ENCODE data around the gene CNN1. TPM values are rescaled to one million over a fixed set of nuclear protein-coding genes. Genes with fewer than 3 reads are reported as not detected.
"Not testable (repeated sequence)": the region's sequence is repeated elsewhere in the genome, so short reads cannot be mapped to it uniquely, and the experiment has no call there.

CNN1 gene
- total and polyA plus RNA-seq, 5 donors, result 150 to 298 (median 174) TPM

GRCh38 chr19:11587302-11587974 lies 48.8 kb downstream of the CNN1 start:
- DNase-seq (peak; percentile 76 to 90 (median 90)), ATAC-seq (peak; percentile 71 to 84)
- 2% methylated on average over 7 of the region's 7 CpGs for WGBS
- H3K9me3 ChIP-seq (ENCODE audit: control insufficient read depth, low read length), result no peaks in the 10 kb centered on the region
- no peaks in the 10 kb centered on the region for H3K27me3 ChIP-seq (ENCODE audit: control insufficient read depth, insufficient read depth)
- no peaks in the 10 kb centered on the region for H3K4me1 ChIP-seq (ENCODE audit: control insufficient read depth, insufficient read depth, low read length)
- no peak overlapping the region for H3K4me3 ChIP-seq (ENCODE audit: low read length)
- no peak overlapping the region for H3K27ac ChIP-seq (ENCODE audit: low read length)
- intact Hi-C loops (cut with DNase I), result loop anchor here in 1 of 4 donors (5.0 kb wide), 1 partner anchor 90 kb away; no protein-coding TSS in a partner anchor

GRCh38 chr19:11587975-11588631 lies 49.5 kb downstream of the CNN1 start:
- no peak overlapping the region for H3K4me3 ChIP-seq (ENCODE audit: low read length)
- no peaks in the 10 kb centered on the region for H3K27me3 ChIP-seq (ENCODE audit: control insufficient read depth, insufficient read depth)
- ATAC-seq (peak; percentile 36 to 38), DNase-seq (no peak)
- H3K27ac ChIP-seq (ENCODE audit: low read length), result no peak overlapping the region
- no peaks in the 10 kb centered on the region for H3K9me3 ChIP-seq (ENCODE audit: control insufficient read depth, low read length)
- 65% methylated on average over 13 of the region's 13 CpGs for WGBS
- no peaks in the 10 kb centered on the region for H3K4me1 ChIP-seq (ENCODE audit: control insufficient read depth, insufficient read depth, low read length)
- intact Hi-C loops (cut with DNase I), result loop anchor here in 1 of 4 donors (5.0 kb wide), 1 partner anchor 91 kb away; no protein-coding TSS in a partner anchor

- 82% methylated on average over 4 of the region's 4 CpGs for WGBS
- DNase-seq, result no peak
- Histone ChIP-seq H3K4me3 (ENCODE audit: low read length) (no peak overlapping the region), H3K27ac (ENCODE audit: low read length) (no peak overlapping the region), H3K9me3 (ENCODE audit: control insufficient read depth, low read length) (no peaks in the 10 kb centered on the region), H3K4me1 (ENCODE audit: control insufficient read depth, insufficient read depth, low read length) (peaks cover 2% of the 10 kb centered on the region), H3K27me3 (ENCODE audit: control insufficient read depth, insufficient read depth) (no peaks in the 10 kb centered on the region)
- no peak for ATAC-seq
- intact Hi-C loops (cut with DNase I), result no loop called here
Measured at GRCh38 chr19:11594084-11594483, 55.4 kb downstream of the CNN1 start.

DNA sequence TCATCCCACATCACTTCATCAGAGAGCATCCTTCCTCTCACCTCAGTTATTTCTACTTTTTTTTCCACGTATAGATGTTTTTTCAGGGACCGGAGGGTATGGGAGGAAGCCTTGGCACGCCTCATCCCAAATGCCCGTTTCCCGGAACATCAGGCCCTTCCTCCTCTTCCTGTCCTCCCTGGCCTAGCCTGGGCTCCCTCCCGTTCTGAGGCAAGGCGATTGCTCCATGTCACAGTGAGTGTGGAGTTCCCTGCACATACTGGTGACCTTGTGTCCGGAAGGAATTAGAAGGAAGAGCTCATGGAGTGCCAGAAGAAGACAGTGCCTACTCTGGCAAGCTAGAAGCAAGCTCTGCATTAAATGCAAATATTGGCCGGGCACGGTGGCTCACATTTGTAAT lies 57.5 kb downstream of the CNN1 start:
- no peak overlapping the region for H3K27ac ChIP-seq (ENCODE audit: low read length)
- no peak for ATAC-seq
- no peak overlapping the region for H3K4me3 ChIP-seq (ENCODE audit: low read length)
- H3K27me3 ChIP-seq (ENCODE audit: control insufficient read depth, insufficient read depth), result no peaks in the 10 kb centered on the region
- H3K9me3 ChIP-seq (ENCODE audit: control insufficient read depth, low read length), result no peaks in the 10 kb centered on the region
- DNase-seq, result no peak
- intact Hi-C loops (cut with DNase I), result no loop called here
- WGBS, result 78% methylated on average over 10 of the region's 10 CpGs
- H3K4me1 ChIP-seq (ENCODE audit: control insufficient read depth, insufficient read depth, low read length), result peaks cover 2% of the 10 kb centered on the region

DNA sequence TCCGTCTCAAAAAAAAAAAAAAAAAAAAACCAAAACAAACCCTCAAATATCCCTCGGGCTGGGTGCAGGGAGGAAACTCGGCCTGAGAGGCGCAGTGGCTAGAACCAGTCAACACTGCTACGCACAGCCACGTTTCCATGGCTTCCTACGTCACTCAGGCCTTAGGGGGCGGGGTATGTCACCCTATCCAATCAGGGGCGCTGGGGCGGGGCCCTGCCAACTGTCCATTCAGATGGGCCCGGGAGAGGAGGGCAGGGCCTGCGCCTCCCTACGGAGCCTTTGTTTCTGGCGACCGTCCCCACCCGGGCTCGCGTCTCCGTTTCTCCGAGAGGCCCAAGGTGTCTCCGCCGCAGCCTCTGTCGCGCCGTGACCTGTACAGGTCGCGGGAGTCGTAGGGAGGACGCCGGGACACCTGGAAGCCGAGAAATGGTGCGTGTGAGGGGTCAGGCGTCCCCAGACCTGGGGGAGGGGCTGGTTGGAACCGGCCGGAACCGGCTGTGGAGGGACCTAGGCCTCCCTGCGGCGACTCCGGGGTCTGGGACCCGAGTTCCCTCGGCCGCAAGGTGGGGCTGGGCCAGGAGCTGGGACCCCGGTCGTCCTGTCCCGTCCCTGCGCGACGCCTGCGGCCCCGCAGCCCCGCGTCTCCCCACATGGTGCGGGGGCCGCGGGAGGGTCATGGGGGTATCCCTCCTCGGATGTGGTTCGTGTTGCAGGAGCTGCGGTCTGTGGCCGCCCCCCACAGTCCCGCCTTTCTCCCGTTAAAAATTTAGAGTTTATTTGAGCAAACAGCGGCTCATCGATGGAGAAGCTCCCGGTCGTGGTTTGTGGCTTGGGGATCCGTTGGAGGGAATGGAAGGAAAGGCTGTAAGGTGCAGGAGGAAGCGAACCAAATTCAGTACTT lies 58.8 kb downstream of the CNN1 start, which contains the start of gene ZNF627:
TSS of gene ZNF627 (plus strand) at position 282 of the 901 bp plus-strand sequence. CDS start at position 427, 145 bp downstream.
- WGBS, result under 1% methylated on average over 67 of the region's 67 CpGs
- Histone ChIP-seq H3K4me3 (ENCODE audit: low read length) (peak within 1 kb of the TSS; percentile 89), H3K9me3 (ENCODE audit: control insufficient read depth, low read length) (no peaks in the 10 kb centered on the region), H3K27me3 (ENCODE audit: control insufficient read depth, insufficient read depth) (no peaks in the 10 kb centered on the region), H3K27ac (ENCODE audit: low read length) (peak within 1 kb of the TSS; percentile 73), H3K4me1 (ENCODE audit: control insufficient read depth, insufficient read depth, low read length) (peaks cover 2% of the 10 kb centered on the region)
- ATAC-seq, result peak; percentile 100
- DNase-seq, result peak; percentile 99 to 100 (median 100)
- intact Hi-C loops (cut with DNase I), result no loop called here

- intact Hi-C loops (cut with DNase I), result no loop called here
- H3K4me3 ChIP-seq (ENCODE audit: low read length), result peak overlapping the region; percentile 89
- ATAC-seq, result no peak
- H3K4me1 ChIP-seq (ENCODE audit: control insufficient read depth, insufficient read depth, low read length), result peaks cover 2% of the 10 kb centered on the region
- 58% methylated on average over 10 of the region's 10 CpGs for WGBS
- no peak overlapping the region for H3K27ac ChIP-seq (ENCODE audit: low read length)
- DNase-seq, result no peak
- H3K27me3 ChIP-seq (ENCODE audit: control insufficient read depth, insufficient read depth), result no peaks in the 10 kb centered on the region
- H3K9me3 ChIP-seq (ENCODE audit: control insufficient read depth, low read length), result no peaks in the 10 kb centered on the region
Measured at GRCh38 chr19:11598103-11598483, 59.4 kb downstream of the CNN1 start.

- intact Hi-C loops (cut with DNase I), result no loop called here
- H3K4me1 ChIP-seq (ENCODE audit: control insufficient read depth, insufficient read depth, low read length), result peaks cover 2% of the 10 kb centered on the region
- no peak overlapping the region for H3K27ac ChIP-seq (ENCODE audit: low read length)
- H3K9me3 ChIP-seq (ENCODE audit: control insufficient read depth, low read length), result no peaks in the 10 kb centered on the region
- H3K4me3 ChIP-seq (ENCODE audit: low read length), result no peak overlapping the region
- DNase-seq, result no peak
- H3K27me3 ChIP-seq (ENCODE audit: control insufficient read depth, insufficient read depth), result no peaks in the 10 kb centered on the region
- WGBS, result 95% methylated on average over 2 of the region's 2 CpGs
- no peak for ATAC-seq
Measured at GRCh38 chr19:11598746-11599145, 60.1 kb downstream of the CNN1 start.

GRCh38 chr19:11599704-11600103 lies 61.1 kb downstream of the CNN1 start:
- H3K9me3 ChIP-seq (ENCODE audit: control insufficient read depth, low read length); intact Hi-C loops (cut with DNase I); ATAC-seq; H3K4me1 ChIP-seq (ENCODE audit: control insufficient read depth, insufficient read depth, low read length); H3K4me3 ChIP-seq (ENCODE audit: low read length); DNase-seq; H3K27ac ChIP-seq (ENCODE audit: low read length); H3K27me3 ChIP-seq (ENCODE audit: control insufficient read depth, insufficient read depth): not testable (repeated sequence)
- WGBS, result 96% methylated on average over 8 of the region's 8 CpGs

Small RNAs within 50 kb of the gene (microRNA-seq; reads per million reads assigned to microRNA genes)
- 0 reads per million in 2 donors for gene MIR7974

Other genes with a start within 250 kb of the CNN1 start
- gene TSPAN16, start 242.7 kb upstream of the CNN1 start, total RNA-seq, result not detected
- not detected for gene TSPAN16, start 242.7 kb upstream of the CNN1 start, polyA plus RNA-seq
- gene RAB3D, start 199.2 kb upstream of the CNN1 start, total RNA-seq, result 10 to 100 TPM; 12.2 to 12.7 (median 12.3) TPM
- gene RAB3D, start 199.2 kb upstream of the CNN1 start, polyA plus RNA-seq, result 4.1 TPM
- 100 to 1,000 TPM in 2 of 4 donors, 10 to 100 TPM in 2; 92.9 to 105 (median 98.1) TPM for gene TMEM205, start 192.6 kb upstream of the CNN1 start, total RNA-seq
- gene TMEM205, start 192.6 kb upstream of the CNN1 start, polyA plus RNA-seq, result 149 TPM
- gene CCDC159, start 192.3 kb upstream of the CNN1 start, total RNA-seq, result 10 to 100 TPM; 16.7 to 26.5 (median 24.9) TPM
- 34.2 TPM for gene CCDC159, start 192.3 kb upstream of the CNN1 start, polyA plus RNA-seq
- 10 to 100 TPM; 23.2 to 32.1 (median 26.3) TPM for gene PLPPR2, start 183.4 kb upstream of the CNN1 start, total RNA-seq
- gene PLPPR2, start 183.4 kb upstream of the CNN1 start, polyA plus RNA-seq, result 19.7 TPM
- gene SWSAP1, start 164.2 kb upstream of the CNN1 start, total RNA-seq, result 1 to 10 TPM; 1.0 to 1.9 (median 1.3) TPM
- 1.9 TPM for gene SWSAP1, start 164.2 kb upstream of the CNN1 start, polyA plus RNA-seq
- 10 to 100 TPM in 3 of 4 donors, 1 to 10 TPM in 1; 8.5 to 12.6 (median 11.5) TPM for gene EPOR, start 154.5 kb upstream of the CNN1 start, total RNA-seq
- gene EPOR, start 154.5 kb upstream of the CNN1 start, polyA plus RNA-seq, result 10.3 TPM
- gene RGL3, start 119.5 kb upstream of the CNN1 start, total RNA-seq, result 10 to 100 TPM; 14.0 to 25.2 (median 14.5) TPM
- gene RGL3, start 119.5 kb upstream of the CNN1 start, polyA plus RNA-seq, result 16.1 TPM
- gene ODAD3, start 103.7 kb upstream of the CNN1 start, total RNA-seq, result 1 to 10 TPM; 1.0 to 1.2 (median 1.0) TPM
- gene ODAD3, start 103.7 kb upstream of the CNN1 start, polyA plus RNA-seq, result 1.1 TPM
- 100 to 1,000 TPM; 125 to 158 (median 137) TPM for gene PRKCSH, start 103.2 kb upstream of the CNN1 start, total RNA-seq
- gene PRKCSH, start 103.2 kb upstream of the CNN1 start, polyA plus RNA-seq, result 80.1 TPM
- gene ELAVL3, start 57.8 kb upstream of the CNN1 start, total RNA-seq, result not detected
- gene ELAVL3, start 57.8 kb upstream of the CNN1 start, polyA plus RNA-seq, result 0.14 TPM
- gene ZNF653, start 33.0 kb upstream of the CNN1 start, total RNA-seq, result 1 to 10 TPM; 3.1 to 5.4 (median 4.4) TPM
- 4.5 TPM for gene ZNF653, start 33.0 kb upstream of the CNN1 start, polyA plus RNA-seq
- 100 to 1,000 TPM in 2 of 4 donors, 10 to 100 TPM in 2; 88.1 to 126 (median 105) TPM for gene ECSIT, start 9.7 kb upstream of the CNN1 start, total RNA-seq
- gene ECSIT, start 9.7 kb upstream of the CNN1 start, polyA plus RNA-seq, result 133 TPM
- gene ELOF1, start 20.4 kb downstream of the CNN1 start, total RNA-seq, result 10 to 100 TPM; 35.2 to 47.4 (median 41.0) TPM
- gene ELOF1, start 20.4 kb downstream of the CNN1 start, polyA plus RNA-seq, result 54.9 TPM
- gene ACP5, start 38.8 kb downstream of the CNN1 start, total RNA-seq, result 1 to 10 TPM; 2.9 to 8.4 (median 6.1) TPM
- 3.8 TPM for gene ACP5, start 38.8 kb downstream of the CNN1 start, polyA plus RNA-seq
- gene ZNF627, start 58.6 kb downstream of the CNN1 start, total RNA-seq, result 1 to 10 TPM; 6.4 to 7.3 (median 7.0) TPM
- gene ZNF627, start 58.6 kb downstream of the CNN1 start, polyA plus RNA-seq, result 4.2 TPM
- gene ZNF823, start 200.1 kb downstream of the CNN1 start, total RNA-seq, result 1 to 10 TPM; 2.6 to 6.0 (median 4.5) TPM
- gene ZNF823, start 200.1 kb downstream of the CNN1 start, polyA plus RNA-seq, result 2.2 TPM
- gene ZNF441, start 228.1 kb downstream of the CNN1 start, total RNA-seq, result 1 to 10 TPM; 5.6 to 6.8 (median 6.7) TPM
- gene ZNF441, start 228.1 kb downstream of the CNN1 start, polyA plus RNA-seq, result 3.0 TPM